Esophagus squamous epithelium (tissue), 5 donors: ENCODE data around the gene UBE2D2. TPM values are rescaled to one million over a fixed set of nuclear protein-coding genes. Genes with fewer than 3 reads are reported as not detected.

Experiments
- DNase-seq: peaks from one replicate; lab custom pipeline; 2025; lab: John Stamatoyannopoulos, UW
- H3K27ac ChIP-seq, 4 donors: fragments of 200-600 bp; sonication (generic); one replicate each; pipeline ENCODE4 v1.5.1; 2016 to 2019; ENCODE audit warnings: mild to moderate bottlenecking in 1 of 4
- H3K27me3 ChIP-seq, 4 donors: fragments of 200-600 bp; sonication (generic); 1 replicate in 3 of 4; 2 replicates in 1 of 4; pipeline versions ENCODE4 v1.5.1 to v1.6.0; 2017 to 2021; ENCODE audit warnings: antibody characterized with exemption in 1 of 4
- H3K36me3 ChIP-seq, 3 donors: fragments of 200-600 bp; sonication (generic); one replicate each; pipeline ENCODE4 v1.5.1; 2016 to 2019
- H3K4me1 ChIP-seq, 3 donors: fragments of 200-600 bp; sonication (generic); one replicate each; pipeline ENCODE4 v1.5.1; 2017 to 2019
- H3K4me3 ChIP-seq, 4 donors: fragments of 200-600 bp; sonication (generic); 1 replicate in 3 of 4; 2 replicates in 1 of 4; pipeline ENCODE4 v1.5.1; 2016 to 2019; ENCODE audit warnings: mild to moderate bottlenecking in 2 of 4, moderate library complexity in 1 of 4
- H3K9me3 ChIP-seq, 3 donors: fragments of 200-600 bp; sonication (generic); one replicate each; pipeline ENCODE4 v1.5.1; 2016 to 2019
- POLR2A ChIP-seq, 4 donors: fragments of 450-650 bp; IDR thresholded peaks; one replicate each; pipeline ENCODE4 v1.6.1; 2017; ENCODE audit warnings: antibody characterized with exemption in 4 of 4, mild to moderate bottlenecking in 4 of 4, moderate library complexity in 3 of 4
- WGBS, 2 donors: methylation state at CpG; one replicate each; pipeline ENCODE4 v1.1.5; 2018; 5-methylcytosine and 5-hydroxymethylcytosine counted together
- intact Hi-C: fragments of 100-400 bp; cut with DNase I; formaldehyde crosslinking; loops from one replicate; pipeline ENCODE4 v1.15.0; 2022
- total RNA-seq, 4 donors: library from RNA; depleted of rRNA; stranded (reverse); fragments of >200 nt; gene quantifications; one replicate each; pipeline ENCODE4 v1.1.0, GENCODE V29; 2016
- TF ChIP-seq, protein P1 (sequence below), 6 experiments: fragments of 450-650 bp in 4 of 6; fragments of 200-600 bp in 2 of 6; sonication (generic) in 2 of 6; IDR thresholded peaks; one replicate each; pipeline ENCODE4 v1.5.1; 2016 to 2019; ENCODE audit warnings: antibody characterized with exemption in 6 of 6, mild to moderate bottlenecking in 4 of 6, moderate library complexity in 4 of 6
- donor health status: DM: yes; HTN: yes; CAD: no.

The UBE2D2 gene
- total RNA-seq, 4 donors from 2014 or later = 63.7 to 85.4 (median 81.1) TPM

DNA sequence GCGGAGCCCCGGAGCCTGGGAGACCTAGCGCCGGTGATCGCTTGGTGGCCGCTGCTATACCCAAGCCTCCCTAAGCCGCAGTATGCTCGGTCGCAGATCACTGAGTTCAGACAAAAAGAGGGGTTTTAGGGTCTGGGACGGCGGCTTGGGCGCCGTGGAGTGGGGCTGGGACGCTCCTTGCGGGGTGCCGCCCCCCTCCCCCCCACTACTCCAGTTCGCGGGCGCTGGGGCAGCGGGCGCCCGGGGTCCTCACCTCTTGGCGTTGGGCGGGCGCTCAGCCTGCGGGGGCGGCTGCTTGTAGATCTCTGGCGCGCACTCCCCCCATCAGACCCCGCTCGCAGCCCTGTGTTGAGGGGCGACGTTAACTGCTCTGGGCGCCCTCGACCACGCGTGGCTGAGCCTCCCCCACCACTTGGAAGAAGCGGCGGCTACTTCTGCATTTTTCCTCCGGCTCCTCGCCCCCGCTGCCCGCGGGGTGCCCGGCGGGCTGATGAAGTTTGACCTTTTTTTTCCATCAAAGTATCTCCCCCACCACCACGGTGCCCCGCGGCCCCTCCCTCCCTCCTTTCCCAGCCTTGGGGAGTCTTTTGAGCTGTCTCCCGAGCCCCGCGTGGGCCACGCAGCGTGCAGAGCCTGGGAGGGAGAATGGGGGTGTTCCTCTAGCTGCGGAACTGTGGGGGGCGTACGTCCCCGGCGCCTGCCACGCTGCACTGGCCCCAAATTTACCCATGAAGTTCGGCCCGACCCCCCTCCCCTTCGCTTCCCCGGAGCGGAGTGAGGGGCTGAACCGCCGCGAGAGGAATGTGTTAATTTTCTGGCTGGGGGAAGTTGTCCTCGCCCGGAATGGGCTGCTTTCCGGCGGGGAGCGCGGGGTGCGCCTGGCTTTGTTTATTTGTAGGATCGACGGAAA is 88.2 kb downstream of the UBE2D2 start:
- TF ChIP-seq, protein P1, sequence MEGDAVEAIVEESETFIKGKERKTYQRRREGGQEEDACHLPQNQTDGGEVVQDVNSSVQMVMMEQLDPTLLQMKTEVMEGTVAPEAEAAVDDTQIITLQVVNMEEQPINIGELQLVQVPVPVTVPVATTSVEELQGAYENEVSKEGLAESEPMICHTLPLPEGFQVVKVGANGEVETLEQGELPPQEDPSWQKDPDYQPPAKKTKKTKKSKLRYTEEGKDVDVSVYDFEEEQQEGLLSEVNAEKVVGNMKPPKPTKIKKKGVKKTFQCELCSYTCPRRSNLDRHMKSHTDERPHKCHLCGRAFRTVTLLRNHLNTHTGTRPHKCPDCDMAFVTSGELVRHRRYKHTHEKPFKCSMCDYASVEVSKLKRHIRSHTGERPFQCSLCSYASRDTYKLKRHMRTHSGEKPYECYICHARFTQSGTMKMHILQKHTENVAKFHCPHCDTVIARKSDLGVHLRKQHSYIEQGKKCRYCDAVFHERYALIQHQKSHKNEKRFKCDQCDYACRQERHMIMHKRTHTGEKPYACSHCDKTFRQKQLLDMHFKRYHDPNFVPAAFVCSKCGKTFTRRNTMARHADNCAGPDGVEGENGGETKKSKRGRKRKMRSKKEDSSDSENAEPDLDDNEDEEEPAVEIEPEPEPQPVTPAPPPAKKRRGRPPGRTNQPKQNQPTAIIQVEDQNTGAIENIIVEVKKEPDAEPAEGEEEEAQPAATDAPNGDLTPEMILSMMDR (IDR thresholded peaks at IDR 0.05) = no peak
- TF ChIP-seq POLR2A (IDR thresholded peaks at IDR 0.05) = no peak
- H3K27me3 ChIP-seq = peaks cover 0 to 32% (median 1%) of the 10 kb centered on the region in 4 donors
- no peaks in the 10 kb centered on the region for H3K9me3 ChIP-seq
- H3K27ac ChIP-seq = peak overlapping the region; percentile 74 to 95 (median 88)
- 0 to 2% methylated on average over 5 to 17 of the region's 77 CpGs for WGBS, 2 donors
- H3K4me1 ChIP-seq = peaks cover 41 to 89% (median 50%) of the 10 kb centered on the region in 3 donors
- intact Hi-C loops = no loop called here
- H3K4me3 ChIP-seq = peak overlapping the region; percentile 66 to 88 (median 83)
- DNase-seq = no peak
- H3K36me3 ChIP-seq = no peaks in the 10 kb centered on the region

DNA sequence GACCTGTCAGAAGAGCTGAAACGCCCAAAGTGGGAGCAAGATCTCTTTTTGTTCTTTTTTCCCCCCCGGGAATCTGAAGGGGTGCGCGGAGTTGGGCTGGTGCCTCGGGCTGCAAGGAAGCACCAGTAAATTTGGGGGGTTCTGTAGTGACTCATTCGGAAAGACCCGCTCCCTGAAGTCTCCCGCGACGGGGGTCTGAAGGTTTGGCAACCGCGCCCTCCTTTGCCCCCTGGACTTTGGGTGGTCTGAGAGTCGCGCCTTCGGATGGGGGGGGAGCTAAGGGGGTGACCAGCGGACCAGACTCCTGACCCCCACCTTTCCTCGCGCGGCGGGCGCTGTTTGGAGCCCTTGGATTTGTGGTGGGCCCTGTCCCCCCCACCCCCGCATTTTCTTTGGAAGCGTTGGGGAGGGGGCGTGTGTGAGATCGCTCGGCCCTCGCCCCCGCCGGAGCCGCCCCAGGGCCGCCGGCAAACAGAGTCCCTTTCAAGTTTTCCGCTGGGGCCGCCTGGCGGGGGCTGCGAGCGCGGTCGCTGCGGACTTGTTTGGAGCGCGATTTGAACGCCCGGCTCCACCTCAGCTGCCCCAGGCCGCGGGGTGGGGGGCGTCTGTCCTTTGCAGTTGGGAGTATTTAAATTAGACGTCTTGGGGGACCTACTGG is 89.0 kb downstream of the UBE2D2 start:
- Histone ChIP-seq H3K4me1 (peaks cover 47 to 89% (median 57%) of the 10 kb centered on the region in 3 donors), H3K4me3 (peak overlapping the region; percentile 66 to 88 (median 83)), H3K27ac (peak overlapping the region; percentile 74 to 95 (median 88)), H3K9me3 (no peaks in the 10 kb centered on the region), H3K36me3 (no peaks in the 10 kb centered on the region), H3K27me3 (peaks cover 0 to 32% (median 1%) of the 10 kb centered on the region in 4 donors)
- intact Hi-C loops = no loop called here
- TF ChIP-seq, protein P1 (IDR thresholded peaks at IDR 0.05) = peak in 3 of 6 experiments; percentile 30 to 39 (median 33)
- TF ChIP-seq POLR2A (IDR thresholded peaks at IDR 0.05) = no peak
- no peak for DNase-seq
- 0% methylated on average over 7 of the region's 48 CpGs; no CpG with 5 or more reads in 1 of the 2 donors for WGBS, 2 donors

DNA sequence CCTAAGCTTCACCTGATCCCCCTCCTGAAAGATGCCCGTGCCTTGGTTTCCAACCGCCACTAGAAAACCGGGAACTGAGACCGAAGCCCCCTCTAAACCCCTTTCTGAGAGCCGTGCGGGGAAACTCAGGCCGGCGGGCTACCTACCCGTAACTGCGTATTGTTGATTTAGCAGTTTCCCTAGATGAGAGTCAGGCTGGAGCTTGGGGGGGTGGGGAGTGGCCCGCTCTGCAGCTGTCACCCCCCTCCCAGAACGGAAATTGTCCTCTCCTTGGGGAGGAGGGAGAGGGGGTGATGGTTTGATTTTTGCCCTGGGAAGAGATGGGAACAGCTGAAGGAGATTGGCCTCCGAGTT is 89.5 kb downstream of the UBE2D2 start:
- intact Hi-C loops = no loop called here
- Histone ChIP-seq H3K9me3 (no peaks in the 10 kb centered on the region), H3K36me3 (no peaks in the 10 kb centered on the region), H3K27me3 (peaks cover 0 to 32% (median 1%) of the 10 kb centered on the region in 4 donors), H3K4me3 (peak overlapping the region; percentile 66 to 88 (median 83)), H3K27ac (peak overlapping the region; percentile 74 to 95 (median 88)), H3K4me1 (peaks cover 53 to 89% (median 63%) of the 10 kb centered on the region in 3 donors)
- WGBS, 2 donors = 54 to 55% methylated on average over 2 to 4 of the region's 13 CpGs
- DNase-seq = no peak
- TF ChIP-seq, protein P1 (IDR thresholded peaks at IDR 0.05) = no peak
- no peak for TF ChIP-seq POLR2A (IDR thresholded peaks at IDR 0.05)

DNA sequence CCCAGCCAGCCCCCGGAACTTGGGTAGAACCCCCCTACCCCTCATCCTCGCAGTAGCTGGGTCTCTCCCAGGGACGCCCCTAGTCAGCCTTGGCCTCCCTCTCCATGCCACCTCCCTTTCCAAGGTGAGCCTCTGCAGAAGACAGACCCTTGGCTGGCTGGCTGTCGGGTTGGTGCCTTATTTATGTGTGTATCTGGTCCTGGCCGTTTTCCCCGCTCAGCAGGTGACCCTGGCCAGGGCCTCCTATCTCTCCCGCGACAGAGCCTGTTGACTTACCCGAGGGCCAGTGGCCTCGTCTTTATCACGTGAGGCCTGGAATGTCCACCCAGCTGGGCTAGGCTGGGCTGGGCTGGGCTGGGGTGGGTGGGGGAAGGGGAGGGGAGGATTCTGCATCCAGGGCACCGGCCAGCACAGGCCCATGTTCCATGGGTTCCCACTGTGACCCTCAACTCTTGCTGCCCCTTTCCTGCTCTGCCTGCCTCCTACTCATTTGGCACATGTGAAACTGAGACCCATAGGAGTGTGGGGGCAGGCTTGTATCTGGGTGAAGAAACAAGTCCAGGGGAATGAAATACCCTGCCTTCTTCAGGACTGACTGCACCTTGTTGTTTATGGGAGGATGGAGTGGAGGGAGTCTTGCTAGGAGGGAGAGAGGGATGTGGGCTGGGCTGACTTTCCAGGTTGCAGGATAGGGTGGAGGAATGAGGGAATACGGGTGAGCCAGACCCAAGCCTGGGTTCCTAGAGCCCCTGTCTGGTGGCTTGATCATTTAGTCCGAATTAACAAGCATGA is 90.1 kb downstream of the UBE2D2 start:
- TF ChIP-seq, protein P1 (IDR thresholded peaks at IDR 0.05) = no peak
- no peak for TF ChIP-seq POLR2A (IDR thresholded peaks at IDR 0.05)
- no peak for DNase-seq
- Histone ChIP-seq H3K9me3 (no peaks in the 10 kb centered on the region), H3K4me3 (peak overlapping the region; percentile 66 to 88 (median 83)), H3K4me1 (peaks cover 58 to 95% (median 68%) of the 10 kb centered on the region in 3 donors), H3K36me3 (no peaks in the 10 kb centered on the region), H3K27ac (peak overlapping the region; percentile 74 to 95 (median 88)), H3K27me3 (peaks cover 0 to 32% (median 1%) of the 10 kb centered on the region in 4 donors)
- 38 to 66% methylated on average over 6 to 11 of the region's 14 CpGs for WGBS, 2 donors
- intact Hi-C loops = no loop called here
